Activated CD8-positive, alpha-beta T cell treated with anti-CD3 and anti-CD28 coated beads, Interleukin-2, amount 10 ng/mL, durations not matched to agents 7 days and 5 days (primary cell): ENCODE data around the gene ZNF664. TPM values are rescaled to one million over a fixed set of nuclear protein-coding genes. Genes with fewer than 3 reads are reported as not detected.
A peak's percentile ranks its signal among the peaks of the same experiment; 100 is the strongest.

Source experiments
- ATAC-seq: fragments of 150-1000 bp; cut with Tn5 transposase; one replicate; pipeline ENCODE4 v1.10.0; 2021; ENCODE audit warnings: moderate library complexity
- CTCF ChIA-PET: fragments of 350-600 bp; sonication (Branson Sonifier 250); formaldehyde crosslinking; loops from one replicate; lab custom pipeline; 2021; ENCODE audit warnings: antibody characterized with exemption; lab: Charles Lee
- POLR2A ChIA-PET: fragments of 350-600 bp; sonication (Branson Sonifier 250); formaldehyde crosslinking; loops from one replicate; lab custom pipeline; 2021; ENCODE audit warnings: antibody characterized with exemption; lab: Charles Lee
- DNase-seq: peaks from one replicate; pipeline ENCODE4 v3.0.0-alpha.2; 2020
- H3K27ac Mint-ChIP-seq: one replicate; pipeline ENCODE4 v1.8.0; 2021; ENCODE audit warnings: mild to moderate bottlenecking, mixed read lengths
- H3K27me3 Mint-ChIP-seq: one replicate; pipeline ENCODE4 v1.8.0; 2021; ENCODE audit warnings: low read depth, mixed read lengths
- H3K36me3 Mint-ChIP-seq: one replicate; pipeline ENCODE4 v1.8.0; 2021; ENCODE audit warnings: low read depth, mixed read lengths
- H3K4me1 Mint-ChIP-seq: one replicate; pipeline ENCODE4 v1.8.0; 2021; ENCODE audit warnings: low read depth, mixed read lengths
- H3K4me3 Mint-ChIP-seq: one replicate; pipeline ENCODE4 v1.8.0; 2021; ENCODE audit warnings: mild to moderate bottlenecking, mixed read lengths
- H3K9me3 Mint-ChIP-seq: one replicate; pipeline ENCODE4 v1.8.0; 2022; ENCODE audit warnings: mixed read lengths; ENCODE audit not compliant: insufficient read depth
- total RNA-seq, 2 experiments: library from RNA; stranded (reverse); gene quantifications; one replicate each; pipeline ENCODE4 v1.2.3, GENCODE V29; 2021

ZNF664 gene
- total RNA-seq, 2 experiments from 2014 or later, result 39.8 to 41.4 TPM

DNA sequence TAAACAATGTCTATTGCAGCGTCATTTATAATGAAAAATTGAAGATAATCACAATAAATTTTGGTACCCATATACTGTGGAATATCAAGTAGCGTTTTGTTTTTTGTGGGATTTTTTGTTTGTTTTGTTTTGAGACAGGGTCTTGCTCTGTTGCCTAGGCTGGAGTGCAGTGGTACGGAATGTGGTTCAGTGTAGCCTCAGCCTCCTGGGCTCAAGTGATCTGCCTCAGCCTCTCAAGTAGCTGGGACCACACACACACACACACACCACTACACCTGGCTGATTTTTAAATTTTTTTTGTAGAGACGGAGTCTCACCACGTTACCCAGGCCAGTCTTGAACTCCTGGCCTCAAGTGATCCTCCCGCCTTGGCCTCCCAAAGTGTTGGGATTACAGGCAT, 6.6 kb downstream of the ZNF664 start:
- no peak overlapping the region for H3K27ac Mint-ChIP-seq
- peaks cover 13% of the 10 kb centered on the region for H3K36me3 Mint-ChIP-seq
- no peak for ATAC-seq
- peaks cover 13% of the 10 kb centered on the region for H3K4me1 Mint-ChIP-seq
- ChIA-PET CTCF (interaction anchor here (11.8 kb wide), 1 partner anchor 76 kb away, joined by 72 read pairs; no protein-coding TSS in a partner anchor), POLR2A (no interaction called here)
- no peaks in the 10 kb centered on the region for H3K27me3 Mint-ChIP-seq
- no peaks in the 10 kb centered on the region for H3K9me3 Mint-ChIP-seq
- DNase-seq, result no peak
- no peak overlapping the region for H3K4me3 Mint-ChIP-seq

DNA sequence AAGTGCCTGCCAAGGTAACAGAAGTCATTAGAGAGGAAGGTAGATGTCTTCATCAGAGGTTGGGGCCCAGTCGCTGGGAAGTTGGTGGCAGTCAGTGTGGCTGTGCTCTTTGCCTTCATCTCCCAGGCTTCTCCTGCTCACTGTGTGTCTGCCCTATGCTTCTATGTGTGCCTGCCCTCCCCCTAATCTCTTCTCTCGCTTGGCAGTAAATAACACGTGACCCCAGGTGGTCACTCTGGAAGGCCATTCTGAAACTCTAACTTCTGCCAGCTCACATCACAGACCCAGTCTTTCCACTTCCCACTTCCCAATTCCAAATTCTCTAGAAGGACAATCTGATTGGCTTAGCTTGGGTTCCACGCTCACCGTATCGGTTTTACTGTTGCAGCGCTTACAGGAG, 9.3 kb downstream of the ZNF664 start:
- no peak for ATAC-seq
- H3K27ac Mint-ChIP-seq, result no peak overlapping the region
- no peak overlapping the region for H3K4me3 Mint-ChIP-seq
- POLR2A ChIA-PET, result no interaction called here
- no peaks in the 10 kb centered on the region for H3K27me3 Mint-ChIP-seq
- peaks cover 2% of the 10 kb centered on the region for H3K36me3 Mint-ChIP-seq
- no peaks in the 10 kb centered on the region for H3K9me3 Mint-ChIP-seq
- peaks cover 10% of the 10 kb centered on the region for H3K4me1 Mint-ChIP-seq
- CTCF ChIA-PET, result interaction anchor here (1.3 to 11.8 kb wide), 3 partner anchors 24 to 79 kb away, joined by 3 to 72 read pairs (median 13); no protein-coding TSS in a partner anchor
- DNase-seq, result no peak

DNA sequence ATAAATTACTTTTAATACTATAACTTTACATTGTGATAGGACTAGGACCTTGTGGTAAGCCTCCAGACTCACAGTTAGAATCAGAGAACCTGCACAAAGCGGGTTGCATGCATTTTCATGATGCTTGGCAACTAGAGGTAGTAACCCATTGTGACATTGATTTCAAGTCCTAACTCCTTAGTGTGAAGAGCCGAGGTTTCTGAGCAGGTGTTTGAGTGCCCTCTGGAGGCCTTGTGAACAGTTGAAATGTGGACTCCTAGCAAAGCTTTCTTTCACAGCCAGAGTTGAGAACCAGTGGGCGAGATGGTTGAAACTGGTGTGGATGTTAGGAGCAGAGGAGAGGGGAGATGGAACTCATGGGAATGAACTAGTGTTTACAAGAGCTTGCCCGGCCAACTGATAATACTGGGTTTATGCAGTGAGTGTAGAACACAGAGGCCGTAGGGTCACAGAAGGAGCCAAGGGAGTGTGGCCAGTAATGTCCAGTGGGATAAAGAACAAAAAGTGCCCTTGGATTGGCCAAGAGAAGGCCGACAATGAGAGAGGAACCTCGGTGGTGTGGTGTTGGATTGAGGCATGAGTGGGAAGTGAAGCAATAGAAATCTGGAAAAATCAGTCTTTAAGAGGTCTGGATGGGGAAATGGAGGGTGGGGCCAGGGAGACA, 10.9 kb downstream of the ZNF664 start:
- Mint-ChIP-seq H3K9me3 (no peaks in the 10 kb centered on the region), H3K4me1 (peaks cover 10% of the 10 kb centered on the region), H3K4me3 (no peak overlapping the region), H3K27ac (no peak overlapping the region), H3K27me3 (no peaks in the 10 kb centered on the region), H3K36me3 (peaks cover 11% of the 10 kb centered on the region)
- ChIA-PET POLR2A (no interaction called here), CTCF (interaction anchor here (0.7 to 11.8 kb wide), 15 partner anchors 9 to 787 kb away, joined by 3 to 72 read pairs (median 4); partner anchors contain the start of genes CCDC92 and ZNF664)
- DNase-seq (peak; percentile 68), ATAC-seq (peak; percentile 86)

DNA sequence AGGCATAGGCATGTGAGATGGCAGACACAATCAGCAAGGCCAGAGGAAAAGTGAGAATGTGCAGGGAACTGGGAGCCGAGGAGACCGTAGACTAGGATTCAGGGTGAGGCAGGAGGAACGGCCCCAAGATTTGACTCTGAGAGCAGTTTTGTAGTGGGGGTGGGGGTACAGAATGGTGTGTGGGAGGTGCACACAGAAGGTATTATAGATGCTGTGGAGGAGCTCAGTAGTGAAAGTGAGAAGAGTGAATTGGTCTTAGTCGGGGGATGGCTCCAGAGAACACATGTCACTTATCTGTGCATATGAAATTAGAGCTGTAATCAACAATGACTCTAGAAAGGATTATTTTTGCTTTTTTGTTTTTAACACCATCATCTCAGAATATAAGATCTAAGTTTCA, 11.9 kb downstream of the ZNF664 start:
- Mint-ChIP-seq H3K4me1 (peaks cover 12% of the 10 kb centered on the region), H3K27me3 (no peaks in the 10 kb centered on the region), H3K27ac (no peak overlapping the region), H3K9me3 (no peaks in the 10 kb centered on the region), H3K36me3 (peaks cover 16% of the 10 kb centered on the region), H3K4me3 (no peak overlapping the region)
- CTCF ChIA-PET, result interaction anchor here (0.7 to 11.8 kb wide), 9 partner anchors 8 to 786 kb away, joined by 3 to 72 read pairs (median 5); no protein-coding TSS in a partner anchor
- ATAC-seq, result no peak
- POLR2A ChIA-PET, result no interaction called here
- DNase-seq, result no peak

DNA sequence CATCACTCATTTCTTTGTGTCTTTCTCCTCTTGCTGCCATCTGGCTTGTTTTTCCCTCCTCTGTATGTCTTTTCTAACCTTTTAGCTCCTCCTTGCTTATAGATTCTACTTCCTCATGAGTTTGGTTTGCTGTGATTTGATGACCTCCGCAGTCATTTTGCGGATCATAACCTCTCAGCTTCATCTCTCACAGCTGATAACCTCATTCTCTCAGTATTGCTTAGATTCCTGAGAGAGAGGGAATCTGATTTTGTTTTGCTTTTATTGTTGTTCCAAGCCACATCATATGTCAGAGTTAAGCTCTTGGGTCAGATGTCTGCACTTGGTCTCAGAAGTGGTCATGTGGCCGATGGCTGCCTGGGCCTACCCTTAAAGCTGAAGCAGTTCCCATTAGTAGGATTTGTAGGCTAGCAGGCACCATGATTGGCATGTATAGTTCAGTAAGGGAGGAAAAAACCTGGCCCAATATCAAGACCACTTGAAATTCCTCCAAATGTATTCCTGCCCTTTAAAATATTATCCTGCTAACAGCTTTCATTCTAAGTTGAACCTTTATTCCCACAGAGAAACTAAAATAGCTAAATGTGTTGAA, 13.5 kb downstream of the ZNF664 start:
- ChIA-PET CTCF (interaction anchor here (1.1 to 11.8 kb wide), 8 partner anchors 8 to 83 kb away, joined by 3 to 72 read pairs (median 3); no protein-coding TSS in a partner anchor), POLR2A (no interaction called here)
- no peaks in the 10 kb centered on the region for H3K9me3 Mint-ChIP-seq
- peaks cover 17% of the 10 kb centered on the region for H3K4me1 Mint-ChIP-seq
- no peak for ATAC-seq
- DNase-seq, result no peak
- H3K36me3 Mint-ChIP-seq, result peaks cover 18% of the 10 kb centered on the region
- H3K4me3 Mint-ChIP-seq, result no peak overlapping the region
- no peaks in the 10 kb centered on the region for H3K27me3 Mint-ChIP-seq
- H3K27ac Mint-ChIP-seq, result no peak overlapping the region

DNA sequence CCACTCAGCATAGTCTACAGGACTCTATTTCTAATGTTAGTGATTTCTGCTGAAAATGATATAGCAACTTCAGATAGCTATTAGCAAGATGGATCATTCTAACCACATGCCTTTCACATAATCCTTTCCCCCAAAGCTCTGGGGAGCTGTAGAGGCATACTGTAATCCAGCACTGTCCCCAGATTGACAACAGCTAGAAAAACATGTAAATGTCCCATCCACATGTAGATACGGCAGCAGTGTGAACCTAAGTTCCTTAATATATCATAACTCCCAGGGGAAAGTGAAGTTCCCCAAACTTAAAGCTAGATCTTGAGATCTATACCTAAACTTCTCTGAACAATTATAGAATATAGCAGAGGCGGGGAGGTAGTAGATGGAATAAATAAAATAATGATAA, 14.0 kb downstream of the ZNF664 start:
- ATAC-seq, result no peak
- no peak overlapping the region for H3K27ac Mint-ChIP-seq
- ChIA-PET POLR2A (no interaction called here), CTCF (interaction anchor here (1.1 to 11.8 kb wide), 9 partner anchors 8 to 84 kb away, joined by 3 to 72 read pairs (median 3); no protein-coding TSS in a partner anchor)
- no peaks in the 10 kb centered on the region for H3K9me3 Mint-ChIP-seq
- DNase-seq, result no peak
- no peaks in the 10 kb centered on the region for H3K27me3 Mint-ChIP-seq
- H3K36me3 Mint-ChIP-seq, result peaks cover 18% of the 10 kb centered on the region
- no peak overlapping the region for H3K4me3 Mint-ChIP-seq
- peaks cover 17% of the 10 kb centered on the region for H3K4me1 Mint-ChIP-seq

DNA sequence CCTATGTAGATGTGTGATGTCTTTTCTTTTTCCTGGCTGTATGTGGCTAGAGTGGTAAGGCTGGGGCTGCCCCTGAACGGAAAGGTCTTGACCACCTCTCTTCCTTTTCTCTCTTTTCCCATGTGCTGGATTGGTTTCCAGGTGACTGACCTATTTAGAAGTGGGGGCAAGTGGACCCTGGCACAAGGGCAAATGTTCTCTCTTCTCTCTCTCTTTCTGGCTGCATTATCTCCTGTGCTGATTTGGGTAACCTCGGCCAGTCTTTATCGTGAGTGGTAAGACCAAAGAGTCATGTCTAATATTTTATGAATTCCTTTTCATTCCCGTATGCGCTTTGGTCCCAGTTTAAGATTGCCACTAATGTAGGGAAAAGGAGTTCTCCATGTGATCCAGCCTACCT, 16.2 kb downstream of the ZNF664 start:
- ATAC-seq (no peak), DNase-seq (no peak)
- CTCF ChIA-PET, result interaction anchor here (3.5 to 11.8 kb wide), 2 partner anchors 17 to 86 kb away, joined by 11 to 72 read pairs; no protein-coding TSS in a partner anchor
- Mint-ChIP-seq H3K4me3 (no peak overlapping the region), H3K36me3 (peaks cover 18% of the 10 kb centered on the region), H3K27me3 (no peaks in the 10 kb centered on the region), H3K27ac (no peak overlapping the region), H3K9me3 (no peaks in the 10 kb centered on the region), H3K4me1 (peaks cover 14% of the 10 kb centered on the region)
- POLR2A ChIA-PET, result no interaction called here

DNA sequence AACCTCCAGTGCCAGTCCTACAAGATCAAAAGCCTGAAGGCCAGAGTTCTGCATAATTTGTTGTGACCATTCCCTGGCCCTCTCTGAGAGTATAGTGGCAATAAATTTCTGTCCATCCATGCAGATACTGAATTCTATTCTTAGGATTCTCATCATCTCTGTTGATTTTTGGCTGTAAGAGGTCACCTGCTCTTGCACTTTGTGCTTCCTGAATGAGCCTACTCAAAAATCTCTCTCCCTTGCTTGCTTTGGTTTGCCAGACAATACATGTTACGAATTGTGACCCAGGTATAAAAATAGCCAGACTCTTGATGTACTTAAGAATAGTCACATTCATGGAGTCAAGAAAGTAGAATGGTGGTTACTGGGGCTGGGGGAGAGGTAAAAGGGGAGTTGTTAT, 16.7 kb downstream of the ZNF664 start:
- no peak overlapping the region for H3K4me3 Mint-ChIP-seq
- ChIA-PET POLR2A (no interaction called here), CTCF (no interaction called here)
- H3K27ac Mint-ChIP-seq, result no peak overlapping the region
- DNase-seq (no peak), ATAC-seq (no peak)
- no peaks in the 10 kb centered on the region for H3K27me3 Mint-ChIP-seq
- H3K36me3 Mint-ChIP-seq, result peaks cover 22% of the 10 kb centered on the region
- no peaks in the 10 kb centered on the region for H3K9me3 Mint-ChIP-seq
- peaks cover 13% of the 10 kb centered on the region for H3K4me1 Mint-ChIP-seq

DNA sequence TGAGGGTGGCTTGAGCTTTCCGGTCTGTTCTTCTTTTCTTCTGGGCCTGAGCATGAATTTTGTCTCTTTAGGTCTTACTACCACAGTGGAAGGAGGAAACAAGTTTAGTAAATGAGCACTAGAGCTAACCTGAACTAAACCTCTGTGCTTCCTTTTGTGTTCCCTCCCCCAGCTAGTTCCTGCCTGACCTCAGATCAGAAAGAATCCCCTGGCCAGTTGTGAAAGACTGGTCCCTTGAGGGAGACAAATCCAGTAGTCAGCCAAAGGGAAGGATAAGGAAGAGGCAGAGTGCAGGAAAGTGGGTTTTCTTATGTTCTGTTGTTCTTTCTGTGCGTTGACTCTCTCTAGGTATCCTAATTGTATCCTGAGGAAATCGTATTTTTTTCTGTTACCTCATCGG, 17.5 kb downstream of the ZNF664 start:
- DNase-seq (no peak), ATAC-seq (no peak)
- Mint-ChIP-seq H3K36me3 (peaks cover 25% of the 10 kb centered on the region), H3K27ac (no peak overlapping the region), H3K4me3 (no peak overlapping the region), H3K27me3 (no peaks in the 10 kb centered on the region), H3K9me3 (no peaks in the 10 kb centered on the region), H3K4me1 (peaks cover 19% of the 10 kb centered on the region)
- POLR2A ChIA-PET, result interaction anchor here (0.6 kb wide), 1 partner anchor 21 kb away, joined by 3 read pairs; no protein-coding TSS in a partner anchor
- CTCF ChIA-PET, result no interaction called here

DNA sequence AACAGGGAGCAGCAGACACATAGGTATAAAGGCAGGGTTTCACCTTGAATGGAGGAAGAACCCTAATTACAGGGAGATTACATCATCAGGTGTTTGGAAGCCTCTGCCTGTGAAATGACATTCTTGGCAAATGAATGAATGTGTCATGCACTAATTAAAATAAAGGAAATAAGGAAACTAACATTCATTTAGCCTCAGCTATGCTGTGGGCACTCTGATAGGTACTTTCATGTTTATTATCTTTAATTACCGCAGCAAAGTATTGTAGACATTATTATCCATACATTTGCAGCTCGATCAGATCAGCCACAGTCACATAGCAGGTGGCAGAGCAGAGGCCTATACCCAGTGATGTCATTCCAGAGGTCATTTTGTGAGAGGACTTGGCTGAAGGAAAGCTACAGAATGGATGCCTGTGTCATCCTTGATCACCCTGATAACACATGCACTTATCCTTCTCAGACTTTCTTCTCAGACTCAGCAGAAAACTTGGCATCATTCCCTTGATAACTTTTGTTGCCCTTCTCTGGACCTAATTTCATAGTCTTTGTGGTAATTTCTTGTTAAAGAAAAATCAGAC, 18.4 kb downstream of the ZNF664 start:
- ChIA-PET POLR2A (no interaction called here), CTCF (interaction anchor here (1.1 kb wide), 1 partner anchor 87 kb away, joined by 3 read pairs; no protein-coding TSS in a partner anchor)
- Mint-ChIP-seq H3K27me3 (no peaks in the 10 kb centered on the region), H3K36me3 (peaks cover 30% of the 10 kb centered on the region), H3K4me1 (peaks cover 28% of the 10 kb centered on the region), H3K4me3 (no peak overlapping the region), H3K27ac (no peak overlapping the region), H3K9me3 (no peaks in the 10 kb centered on the region)
- ATAC-seq (no peak), DNase-seq (no peak)

DNA sequence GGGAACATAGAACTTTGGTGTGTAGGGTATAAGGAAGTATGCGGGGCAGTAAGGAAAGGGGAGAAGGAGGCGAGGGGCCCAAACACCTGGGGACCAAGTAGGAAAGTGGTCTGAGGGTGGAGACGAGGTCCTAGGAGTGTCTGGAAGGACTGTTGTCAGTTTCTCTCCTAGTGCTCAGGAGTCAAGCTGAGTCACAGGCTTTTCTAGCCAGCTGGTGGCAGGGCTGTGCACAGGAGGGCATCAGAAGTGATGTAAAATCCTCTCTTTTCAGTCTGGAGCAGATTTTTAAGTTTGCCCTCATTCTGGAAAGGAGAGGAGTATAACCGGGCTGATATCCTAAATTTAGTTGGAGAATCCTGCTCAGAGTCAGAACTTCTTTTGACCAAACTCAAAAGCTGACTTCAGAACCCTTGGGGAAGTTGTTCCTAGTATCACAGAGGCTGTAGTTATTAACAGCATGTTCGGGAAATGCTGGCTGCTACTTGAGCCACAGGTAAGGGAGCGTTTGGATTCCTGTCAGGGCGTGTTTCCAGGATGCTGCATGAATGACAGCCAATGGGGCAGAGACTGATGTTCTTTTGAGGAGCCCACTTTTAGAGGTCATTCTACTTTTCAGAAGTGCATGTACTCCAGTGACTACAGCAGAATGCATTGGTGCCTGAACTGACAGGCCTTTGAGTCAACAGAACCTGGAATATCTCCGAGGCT, 19.3 kb downstream of the ZNF664 start:
- ChIA-PET CTCF (interaction anchor here (1.1 to 1.7 kb wide), 2 partner anchors 8 to 87 kb away, joined by 3 to 5 read pairs; no protein-coding TSS in a partner anchor), POLR2A (no interaction called here)
- Mint-ChIP-seq H3K27ac (no peak overlapping the region), H3K4me1 (peaks cover 36% of the 10 kb centered on the region), H3K9me3 (no peaks in the 10 kb centered on the region), H3K4me3 (no peak overlapping the region), H3K36me3 (peaks cover 32% of the 10 kb centered on the region), H3K27me3 (no peaks in the 10 kb centered on the region)
- ATAC-seq (no peak), DNase-seq (no peak)
